Aorta (tissue), 5 donors: ENCODE results near the gene VCAN. TPM values are rescaled to one million over a fixed set of nuclear protein-coding genes. Genes with fewer than 3 reads are reported as not detected.
"Not testable (repeated sequence)": the region's sequence is repeated elsewhere in the genome, so short reads cannot be mapped to it uniquely, and the experiment has no call there.

Source experiments
- ATAC-seq: fragments of 200-7000 bp; cut with Tn5 transposase; one replicate; pipeline ENCODE4 v1.9.1; 2022; ENCODE audit warnings: moderate library complexity; ENCODE audit not compliant: low FRiP score
- DNase-seq, 2 donors: peaks; one replicate each; pipeline ENCODE4 v3.0.0-alpha.2; 2020
- H3K27ac ChIP-seq, 2 donors: one replicate each; pipeline ENCODE4 v1.5.1; 2013; ENCODE audit warnings: low read length in 2 of 2, mild to moderate bottlenecking in 2 of 2, moderate library complexity in 2 of 2, control low read depth in 1 of 2, inconsistent platforms in 1 of 2, low read depth in 1 of 2
- H3K27me3 ChIP-seq, 2 donors: one replicate each; pipeline ENCODE4 v1.6.1; 2013; ENCODE audit warnings: control low read depth in 1 of 2, low read length in 1 of 2, mild to moderate bottlenecking in 1 of 2, moderate library complexity in 1 of 2; ENCODE audit not compliant: insufficient read depth in 2 of 2, control insufficient read depth in 1 of 2
- H3K36me3 ChIP-seq, 2 donors: one replicate each; pipeline ENCODE4 v1.6.1; 2013; ENCODE audit warnings: control low read depth in 1 of 2, low read length in 1 of 2, mild to moderate bottlenecking in 1 of 2; ENCODE audit not compliant: insufficient read depth in 2 of 2, control insufficient read depth in 1 of 2
- H3K4me1 ChIP-seq, 2 donors: one replicate each; pipeline ENCODE4 v1.6.1; 2013; ENCODE audit warnings: low read length in 2 of 2, control low read depth in 1 of 2, mild to moderate bottlenecking in 1 of 2, moderate library complexity in 1 of 2; ENCODE audit not compliant: insufficient read depth in 2 of 2, control insufficient read depth in 1 of 2
- H3K4me3 ChIP-seq, 2 donors: one replicate each; pipeline ENCODE4 v1.5.1; 2013; ENCODE audit warnings: low read length in 2 of 2, control low read depth in 1 of 2, mild to moderate bottlenecking in 1 of 2
- H3K9me3 ChIP-seq: one replicate; pipeline ENCODE4 v1.6.1; 2013; ENCODE audit warnings: mild to moderate bottlenecking, low read length; ENCODE audit not compliant: control insufficient read depth
- WGBS, 2 donors: extraction: QIAGEN DNeasy Blood & Tissue Kit; methylation state at CpG; one replicate each; pipeline ENCODE4 v1.1.7; 2013; 5-methylcytosine and 5-hydroxymethylcytosine counted together
- intact Hi-C, 2 donors: fragments of 100-400 bp; cut with DNase I; formaldehyde crosslinking; loops; one replicate each; pipeline versions ENCODE4 v1.14.2 to v1.15.0; 2022
- polyA plus RNA-seq, 2 donors: library from polyadenylated mRNA; stranded (reverse); fragments of 200-250 nt; gene quantifications; one replicate each; pipeline ENCODE4 v1.2.3, GENCODE V29; 2013
- total RNA-seq, 2 donors: library from RNA; stranded (reverse); fragmentation: NEBNext Ultra II Directional; extraction: Animal tissue kit (Norgen Biotek cat#: 25700); gene quantifications; one replicate each; pipeline ENCODE4 v1.2.1, GENCODE V29; 2021
- donor health status: healthy with polysubstance abuse.
- donor health status: Bipolar disorder and iron deficiency.
- donor health status: DM: no; HTN: no; CAD: no.
- donor health status: DM: no; HTN: no; CAD: no.
- donor health status: DM: yes; HTN: yes; CAD: no.

Gene VCAN
- total and polyA plus RNA-seq, 4 donors: 21.5 to 849 (median 478) TPM

GRCh38 chr5:83436276-83436675 is 35.3 kb upstream of the VCAN start:
- DNase-seq (no peak), ATAC-seq (no peak)
- intact Hi-C loops: loop anchor here in 1 of 2 donors (10.0 kb wide), 1 partner anchor 791 kb away; no protein-coding TSS in a partner anchor
- Histone ChIP-seq H3K9me3 (no peaks in the 10 kb centered on the region), H3K27ac (no peak overlapping the region), H3K4me3 (no peak overlapping the region), H3K27me3 (no peaks in the 10 kb centered on the region), H3K36me3 (no peaks in the 10 kb centered on the region), H3K4me1 (peaks cover 0 to 2% of the 10 kb centered on the region in 2 donors)
- 94 to 97% methylated on average over 6 of the region's 6 CpGs for WGBS, 2 donors

DNA sequence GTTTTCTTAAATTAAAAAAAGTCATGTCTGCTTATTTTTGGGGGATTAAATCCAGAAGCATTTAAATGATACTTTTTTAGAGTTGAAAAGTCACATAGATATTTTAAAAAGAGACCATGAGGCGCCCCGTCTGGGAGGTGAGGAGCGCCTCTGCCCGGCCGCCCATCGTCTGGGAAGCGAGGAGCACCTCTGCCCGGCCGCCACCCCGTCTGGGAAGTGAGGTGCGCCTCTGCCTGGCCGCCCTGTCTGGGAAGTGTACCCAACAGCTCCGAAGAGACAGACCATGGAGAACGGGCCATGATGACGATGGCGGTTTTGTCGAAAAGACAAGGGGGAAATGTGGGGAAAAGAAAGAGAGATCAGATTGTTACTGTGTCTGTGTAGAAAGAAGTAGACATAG is 33.8 kb upstream of the VCAN start:
- not testable (repeated sequence) for H3K36me3 ChIP-seq, H3K4me3 ChIP-seq, H3K9me3 ChIP-seq, ATAC-seq, DNase-seq, H3K27ac ChIP-seq, H3K4me1 ChIP-seq, H3K27me3 ChIP-seq
- intact Hi-C loops: loop anchor here in 1 of 2 donors (10.0 kb wide), 1 partner anchor 793 kb away; no protein-coding TSS in a partner anchor
- WGBS, 2 donors: 96 to 98% methylated on average over 17 of the region's 17 CpGs

DNA sequence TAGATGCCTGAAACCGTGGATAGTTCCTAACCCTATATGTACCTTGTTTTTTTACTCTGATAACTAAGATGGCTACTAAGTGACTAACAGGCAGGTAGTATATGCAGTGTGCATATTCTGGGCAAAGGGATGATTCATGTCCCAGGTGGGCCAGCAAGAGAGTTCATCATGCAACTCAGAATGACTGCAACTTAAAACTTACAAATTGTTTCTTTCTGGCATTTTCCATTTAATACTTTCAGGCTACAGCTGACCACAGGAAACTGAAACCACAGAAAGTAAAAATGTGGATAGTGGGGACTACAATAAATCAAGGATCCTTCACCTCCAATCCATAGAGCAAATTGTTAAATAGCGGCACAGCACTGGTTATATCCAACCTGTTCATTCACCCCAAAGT is 30.7 kb upstream of the VCAN start:
- DNase-seq (no peak), ATAC-seq (no peak)
- H3K36me3 ChIP-seq: no peaks in the 10 kb centered on the region
- H3K9me3 ChIP-seq: no peaks in the 10 kb centered on the region
- WGBS, 2 donors: 82 to 87% methylated on average over 2 of the region's 2 CpGs
- no peaks in the 10 kb centered on the region for H3K4me1 ChIP-seq
- no peak overlapping the region for H3K4me3 ChIP-seq
- intact Hi-C loops: no loop called here
- no peak overlapping the region for H3K27ac ChIP-seq
- H3K27me3 ChIP-seq: no peaks in the 10 kb centered on the region

DNA sequence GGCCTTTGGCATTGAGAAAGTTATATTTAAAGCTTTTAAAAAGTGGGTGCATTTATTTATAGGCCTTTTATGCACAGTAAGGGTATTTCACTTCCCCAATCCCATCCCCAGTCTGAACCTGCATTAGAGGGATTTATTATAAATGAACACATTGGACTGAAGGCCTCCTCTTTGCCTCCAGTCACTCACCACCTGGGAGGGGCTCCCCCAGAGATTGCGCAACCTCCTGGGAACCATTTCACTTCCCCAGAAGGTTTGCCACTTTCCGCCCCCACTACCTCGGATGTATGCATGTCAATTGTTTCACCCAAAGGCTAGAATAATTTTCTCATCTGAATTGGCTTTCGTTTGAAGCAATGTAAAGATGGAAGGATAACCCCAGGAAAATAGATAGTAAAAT is 29.8 kb upstream of the VCAN start:
- DNase-seq (no peak), ATAC-seq (no peak)
- H3K9me3 ChIP-seq: no peaks in the 10 kb centered on the region
- 92 to 96% methylated on average over 4 of the region's 4 CpGs for WGBS, 2 donors
- no peak overlapping the region for H3K4me3 ChIP-seq
- H3K36me3 ChIP-seq: no peaks in the 10 kb centered on the region
- peaks cover 0 to 3% of the 10 kb centered on the region in 2 donors for H3K4me1 ChIP-seq
- H3K27me3 ChIP-seq: no peaks in the 10 kb centered on the region
- intact Hi-C loops: no loop called here
- H3K27ac ChIP-seq: no peak overlapping the region

- intact Hi-C loops: no loop called here
- WGBS, 2 donors: 90 to 92% methylated on average over 3 of the region's 3 CpGs
- H3K4me1 ChIP-seq: peaks cover 0 to 3% of the 10 kb centered on the region in 2 donors
- no peak overlapping the region for H3K27ac ChIP-seq
- no peaks in the 10 kb centered on the region for H3K36me3 ChIP-seq
- no peak overlapping the region for H3K4me3 ChIP-seq
- no peaks in the 10 kb centered on the region for H3K27me3 ChIP-seq
- H3K9me3 ChIP-seq: no peaks in the 10 kb centered on the region
- ATAC-seq (no peak), DNase-seq (no peak)
Observed at GRCh38 chr5:83443534-83443933, 28.0 kb upstream of the VCAN start.

DNA sequence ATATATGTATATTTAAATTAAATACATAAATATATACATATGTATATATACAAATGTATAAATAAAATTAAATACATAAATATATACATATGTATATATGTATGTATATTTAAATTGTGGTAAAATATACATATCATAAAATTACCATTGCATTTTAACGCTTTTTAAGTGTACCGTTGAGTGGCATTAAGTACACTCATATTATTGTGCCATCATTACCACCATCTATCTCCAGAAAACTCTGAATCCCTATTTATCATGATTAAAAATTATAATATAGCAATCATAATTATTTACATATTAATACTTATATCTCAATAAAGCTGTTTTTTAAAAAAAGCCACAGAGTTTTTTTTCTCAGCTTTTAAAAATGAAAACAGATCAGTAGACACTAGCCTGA is 27.1 kb upstream of the VCAN start:
- Histone ChIP-seq H3K27me3 (no peaks in the 10 kb centered on the region), H3K27ac (no peak overlapping the region), H3K4me1 (peaks cover 0 to 3% of the 10 kb centered on the region in 2 donors), H3K36me3 (no peaks in the 10 kb centered on the region), H3K9me3 (no peaks in the 10 kb centered on the region), H3K4me3 (no peak overlapping the region)
- DNase-seq: no peak
- ATAC-seq: no peak
- 98 to 100% methylated on average over 2 of the region's 2 CpGs for WGBS, 2 donors
- intact Hi-C loops: no loop called here

DNA sequence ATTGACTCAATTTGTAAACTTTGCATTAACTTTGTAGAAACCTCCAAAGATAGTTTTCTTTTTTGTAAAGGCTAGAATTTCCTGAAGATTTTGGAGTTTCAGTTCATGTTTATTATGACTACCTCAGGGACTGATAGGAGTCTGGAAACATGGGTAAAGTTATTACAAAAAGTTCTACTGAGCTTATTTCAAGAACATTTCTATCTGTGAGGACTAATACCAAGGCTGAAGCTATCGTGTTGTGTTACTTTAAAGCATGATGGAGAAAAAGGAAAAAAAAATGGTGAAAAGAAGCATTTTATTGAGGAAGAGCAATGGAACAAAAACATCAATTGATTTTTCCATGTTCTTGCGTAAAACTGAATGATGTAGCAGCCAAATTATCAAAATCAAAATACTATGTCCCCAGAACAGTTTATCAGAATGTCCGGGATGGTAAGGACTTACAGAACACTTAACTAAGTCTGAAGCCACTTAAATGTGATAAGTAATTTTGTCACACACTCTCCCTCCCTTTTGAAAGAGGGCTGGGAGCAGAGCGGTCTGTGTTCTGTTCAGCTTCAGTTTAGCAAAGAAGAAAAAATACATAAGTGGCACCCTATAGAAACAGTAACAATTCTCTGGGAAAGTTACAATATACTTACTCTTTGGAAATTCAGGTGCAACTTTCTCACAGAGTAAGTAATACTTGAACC is 25.1 kb upstream of the VCAN start:
- no peak overlapping the region for H3K4me3 ChIP-seq
- H3K9me3 ChIP-seq: no peaks in the 10 kb centered on the region
- intact Hi-C loops: no loop called here
- ATAC-seq (no peak), DNase-seq (no peak)
- H3K27me3 ChIP-seq: no peaks in the 10 kb centered on the region
- no peaks in the 10 kb centered on the region for H3K36me3 ChIP-seq
- H3K4me1 ChIP-seq: peaks cover 0 to 3% of the 10 kb centered on the region in 2 donors
- WGBS, 2 donors: 19 to 26% methylated on average over 4 of the region's 4 CpGs
- no peak overlapping the region for H3K27ac ChIP-seq

GRCh38 chr5:83447533-83447932 is 24.0 kb upstream of the VCAN start:
- DNase-seq (no peak), ATAC-seq (no peak)
- H3K27me3 ChIP-seq: no peaks in the 10 kb centered on the region
- no peaks in the 10 kb centered on the region for H3K36me3 ChIP-seq
- 90 to 96% methylated on average over 1 of the region's 1 CpG for WGBS, 2 donors
- H3K4me3 ChIP-seq: no peak overlapping the region
- intact Hi-C loops: no loop called here
- H3K27ac ChIP-seq: no peak overlapping the region
- H3K9me3 ChIP-seq: peaks cover under 1% of the 10 kb centered on the region
- peaks cover 0 to 3% of the 10 kb centered on the region in 2 donors for H3K4me1 ChIP-seq

DNA sequence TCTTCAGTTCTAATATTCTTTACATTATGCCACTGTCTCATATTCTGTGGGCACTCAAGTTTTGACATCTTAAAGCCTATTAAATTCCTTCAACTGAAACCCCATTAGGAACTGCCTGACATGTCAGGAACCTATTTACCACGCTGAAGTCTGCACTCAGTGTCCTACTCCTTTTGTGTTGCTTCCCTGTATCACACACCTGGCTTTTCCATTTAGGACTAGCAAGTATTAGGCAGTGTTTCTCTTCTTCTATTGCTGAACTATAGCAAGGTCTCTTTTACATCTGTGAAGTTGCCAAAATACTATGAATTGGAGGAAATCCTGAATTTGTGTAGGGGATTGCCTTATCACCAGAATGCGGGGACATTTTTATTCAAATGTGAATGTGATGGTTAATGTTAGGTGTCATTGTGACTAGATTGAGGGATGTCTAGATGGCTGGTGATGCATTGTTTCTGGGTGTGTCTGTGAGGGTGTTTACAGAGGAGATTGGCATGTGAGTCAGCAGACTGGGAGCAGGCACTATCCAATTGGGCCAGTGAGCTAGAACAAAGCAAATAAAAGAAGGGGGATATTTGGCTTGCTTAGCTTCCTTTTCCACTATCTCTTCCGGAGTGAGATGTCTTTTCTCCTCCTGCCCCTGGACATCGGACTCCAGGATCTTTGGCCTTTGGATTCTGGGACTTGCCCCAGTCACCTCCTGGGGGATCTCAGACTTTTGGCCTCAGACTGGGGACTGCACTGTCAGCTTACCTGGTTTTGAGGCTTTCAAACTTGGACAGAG is 21.2 kb upstream of the VCAN start:
- intact Hi-C loops: no loop called here
- 67 to 71% methylated on average over 4 of the region's 4 CpGs for WGBS, 2 donors

More for the DNA sequence above, 21.2 kb upstream of the VCAN start:
- Histone ChIP-seq H3K4me1 (peaks cover 0 to 3% of the 10 kb centered on the region in 2 donors), H3K4me3 (no peak overlapping the region), H3K27me3 (no peaks in the 10 kb centered on the region), H3K27ac (no peak overlapping the region), H3K9me3 (peaks cover 6% of the 10 kb centered on the region), H3K36me3 (no peaks in the 10 kb centered on the region)
- no peak for ATAC-seq
- DNase-seq: no peak
